Measurements from ENCODE around the gene ARL8A. TPM values are rescaled to one million over a fixed set of nuclear protein-coding genes. Genes with fewer than 3 reads are reported as not detected.
A peak's percentile ranks its signal among the peaks of the same experiment; 100 is the strongest.

The ARL8A gene
- total RNA-seq, 4 donors from 2014 or later = 34.9 to 57.5 (median 43.6) TPM

DNA sequence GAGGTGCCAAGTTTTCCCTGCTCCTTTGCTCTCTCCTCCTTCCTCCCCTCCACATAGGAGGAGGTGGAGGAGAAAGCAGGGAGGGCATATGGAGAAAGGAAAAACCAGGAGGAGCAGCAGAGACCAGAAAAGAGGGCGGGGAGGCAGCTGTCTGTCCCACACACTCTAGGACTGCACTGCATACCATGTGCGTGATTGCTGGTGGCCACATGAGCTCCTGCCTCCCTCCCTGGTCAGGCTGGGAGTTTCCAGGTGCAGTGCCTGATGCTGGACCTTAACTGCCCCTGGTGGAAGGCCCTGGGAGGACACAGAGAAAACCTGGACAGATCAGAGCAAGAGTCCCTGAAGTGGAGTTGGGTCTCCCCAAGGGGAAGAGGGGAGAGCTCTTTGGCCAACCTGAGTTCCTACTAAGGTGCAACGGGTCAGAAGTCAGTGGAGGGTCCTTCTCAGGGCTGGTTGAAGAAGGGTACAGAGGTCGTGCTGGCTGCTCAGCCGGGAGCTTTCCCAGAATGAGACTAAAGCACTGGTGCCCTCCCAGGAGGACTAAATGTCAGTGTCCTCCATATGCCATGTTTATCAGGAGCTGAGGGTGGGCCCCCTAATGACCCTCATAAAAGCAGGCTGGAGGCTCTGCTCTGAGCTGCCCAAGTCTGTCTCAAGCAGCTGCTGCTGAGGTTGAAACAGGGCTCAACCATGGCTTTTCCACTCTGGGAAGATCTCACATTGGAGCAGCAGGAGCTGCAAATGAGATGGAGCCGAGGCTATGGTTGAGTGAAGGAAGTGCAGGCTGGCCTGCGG lies 45.6 kb upstream of the ARL8A start:
- Histone ChIP-seq H3K27ac (no peak overlapping the region), H3K9me3 (no peaks in the 10 kb centered on the region), H3K4me3 (no peak overlapping the region), H3K4me1 (peaks cover 0 to 19% (median 0%) of the 10 kb centered on the region in 3 donors), H3K36me3 (no peaks in the 10 kb centered on the region), H3K27me3 (peaks cover 77% of the 10 kb centered on the region)
- ATAC-seq = no peak
- no peak for TF ChIP-seq POLR2AphosphoS5 (IDR thresholded peaks at IDR 0.05)
- TF ChIP-seq EP300 (IDR thresholded peaks at IDR 0.05) = no peak
- TF ChIP-seq, protein P1, sequence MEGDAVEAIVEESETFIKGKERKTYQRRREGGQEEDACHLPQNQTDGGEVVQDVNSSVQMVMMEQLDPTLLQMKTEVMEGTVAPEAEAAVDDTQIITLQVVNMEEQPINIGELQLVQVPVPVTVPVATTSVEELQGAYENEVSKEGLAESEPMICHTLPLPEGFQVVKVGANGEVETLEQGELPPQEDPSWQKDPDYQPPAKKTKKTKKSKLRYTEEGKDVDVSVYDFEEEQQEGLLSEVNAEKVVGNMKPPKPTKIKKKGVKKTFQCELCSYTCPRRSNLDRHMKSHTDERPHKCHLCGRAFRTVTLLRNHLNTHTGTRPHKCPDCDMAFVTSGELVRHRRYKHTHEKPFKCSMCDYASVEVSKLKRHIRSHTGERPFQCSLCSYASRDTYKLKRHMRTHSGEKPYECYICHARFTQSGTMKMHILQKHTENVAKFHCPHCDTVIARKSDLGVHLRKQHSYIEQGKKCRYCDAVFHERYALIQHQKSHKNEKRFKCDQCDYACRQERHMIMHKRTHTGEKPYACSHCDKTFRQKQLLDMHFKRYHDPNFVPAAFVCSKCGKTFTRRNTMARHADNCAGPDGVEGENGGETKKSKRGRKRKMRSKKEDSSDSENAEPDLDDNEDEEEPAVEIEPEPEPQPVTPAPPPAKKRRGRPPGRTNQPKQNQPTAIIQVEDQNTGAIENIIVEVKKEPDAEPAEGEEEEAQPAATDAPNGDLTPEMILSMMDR (IDR thresholded peaks at IDR 0.05) = no peak
- no peak for TF ChIP-seq POLR2A (IDR thresholded peaks at IDR 0.05)
- 60 to 89% methylated on average over 1 to 4 of the region's 7 CpGs for WGBS, 2 donors (ENCODE audit: low coverage in 1 of 2)

DNA sequence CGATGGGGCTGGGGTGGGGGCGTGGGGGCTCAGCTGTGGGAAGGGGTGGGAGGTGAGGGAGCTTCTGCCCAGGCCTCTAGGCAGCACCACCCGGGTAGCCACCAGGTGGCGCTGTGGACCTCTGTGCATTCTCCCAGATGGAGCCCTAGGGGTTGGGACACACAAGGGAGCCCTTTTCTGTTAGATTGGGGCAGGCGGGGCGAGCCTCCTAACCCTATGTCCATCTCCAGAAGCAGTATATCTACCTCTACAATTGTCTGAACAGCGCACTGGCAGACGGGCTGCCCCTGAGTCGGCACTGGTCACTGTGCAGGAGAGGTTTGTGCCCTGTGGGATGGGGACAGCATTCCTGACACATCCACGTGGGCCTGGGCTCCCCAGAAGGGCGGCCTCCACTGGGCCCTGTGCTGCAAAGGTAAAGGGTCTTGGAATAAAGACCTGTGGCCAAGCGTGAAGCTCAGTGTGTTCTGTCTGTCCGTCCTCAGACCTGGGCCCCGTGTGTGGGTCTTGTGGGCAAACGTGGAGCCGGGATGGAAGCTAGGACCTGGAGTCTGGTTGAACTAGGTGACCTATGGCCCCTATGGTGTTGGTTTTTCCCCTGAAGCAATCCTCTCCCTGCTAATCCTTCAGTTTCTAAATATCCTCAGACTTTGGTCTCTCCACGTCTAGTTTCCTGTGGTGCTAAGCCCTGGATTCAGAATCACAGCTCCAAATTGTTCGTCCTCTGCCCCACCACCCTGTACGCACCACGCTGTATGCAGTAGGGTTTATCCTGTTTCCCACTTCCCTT lies 44.7 kb upstream of the ARL8A start:
- 80% methylated on average over 1 to 6 of the region's 20 CpGs for WGBS, 2 donors (ENCODE audit: low coverage in 1 of 2)
- peaks cover 0 to 25% (median 2%) of the 10 kb centered on the region in 3 donors for H3K4me1 ChIP-seq
- no peaks in the 10 kb centered on the region for H3K9me3 ChIP-seq
- peak; percentile 49 for ATAC-seq
- TF ChIP-seq POLR2AphosphoS5 (IDR thresholded peaks at IDR 0.05) (no peak), POLR2A (IDR thresholded peaks at IDR 0.05) (no peak)
- TF ChIP-seq, protein P1 (IDR thresholded peaks at IDR 0.05) = peak in 3 of 4 experiments; percentile 44 to 93 (median 64)
- no peaks in the 10 kb centered on the region for H3K36me3 ChIP-seq
- H3K27ac ChIP-seq = no peak overlapping the region
- no peak overlapping the region for H3K4me3 ChIP-seq
- peaks cover 77% of the 10 kb centered on the region for H3K27me3 ChIP-seq

DNA sequence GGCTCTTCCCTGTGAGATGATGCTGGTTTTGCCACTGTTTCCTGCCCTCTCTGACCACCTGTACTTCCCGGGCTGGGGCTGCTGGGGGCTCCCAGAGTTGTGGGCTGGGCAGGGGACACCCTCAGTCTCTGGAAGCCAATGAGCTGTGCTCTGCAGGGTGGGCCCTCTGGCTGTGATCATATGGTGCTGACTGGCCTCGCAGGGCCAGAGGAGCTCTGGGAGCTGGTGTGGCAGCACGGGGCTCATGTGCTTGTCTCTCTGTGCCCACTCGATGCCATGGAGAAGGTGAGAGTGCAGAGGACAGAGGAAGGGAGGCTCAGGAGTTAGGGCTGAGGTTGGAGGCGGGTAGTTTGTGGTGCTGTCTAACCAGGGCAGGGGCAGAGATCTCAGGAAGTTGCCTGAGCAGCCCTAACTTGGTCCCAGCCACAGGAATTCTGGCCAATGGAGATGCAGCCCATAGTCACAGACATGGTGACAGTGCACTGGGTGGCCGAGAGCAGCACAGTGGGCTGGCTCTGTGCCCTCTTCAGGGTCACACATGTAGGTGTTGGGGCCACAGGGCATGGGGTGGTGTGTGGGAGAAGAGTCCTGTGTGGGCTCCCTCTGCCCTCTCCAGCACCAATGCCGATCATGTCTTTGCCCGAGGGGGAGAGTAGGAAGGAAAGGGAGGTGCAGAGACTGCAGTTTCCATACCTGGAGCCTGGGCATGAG lies 43.3 kb upstream of the ARL8A start:
- Histone ChIP-seq H3K27me3 (peaks cover 77% of the 10 kb centered on the region), H3K4me3 (no peak overlapping the region)
- 60 to 70% methylated on average over 1 to 2 of the region's 8 CpGs for WGBS, 2 donors (ENCODE audit: low coverage in 1 of 2)

DNA sequence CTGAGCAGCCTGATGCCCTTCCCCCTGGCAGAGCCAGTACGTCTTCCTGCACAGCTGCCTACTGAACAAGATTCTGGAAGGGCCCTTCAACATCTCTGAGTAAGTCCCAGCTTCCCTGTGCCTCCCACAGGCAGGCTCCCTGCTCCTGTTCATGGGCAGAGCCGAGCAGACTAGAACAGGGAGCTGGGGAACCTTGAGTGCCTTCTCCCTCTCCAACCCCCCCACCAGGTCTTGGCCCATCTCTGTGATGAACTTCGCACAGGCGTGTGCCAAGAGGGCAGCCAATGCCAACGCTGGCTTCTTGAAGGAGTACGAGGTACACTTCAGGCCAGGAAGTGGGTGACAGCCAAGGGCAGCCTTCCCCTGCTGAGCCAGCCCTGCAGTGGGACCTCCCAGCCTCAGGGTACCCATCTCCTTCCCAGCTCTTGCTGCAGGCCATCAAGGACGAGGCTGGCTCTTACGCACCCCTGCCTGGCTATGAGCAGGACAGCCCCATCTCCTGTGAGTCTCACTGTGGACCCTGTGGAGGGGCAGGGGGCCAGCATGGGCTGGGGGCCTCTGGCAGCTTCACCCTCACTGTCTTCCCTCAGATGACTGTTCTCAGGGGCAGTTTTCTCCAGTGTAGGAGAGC lies 42.6 kb upstream of the ARL8A start:
- ATAC-seq = no peak

More for the DNA sequence above, 43.3 kb upstream of the ARL8A start:
- Histone ChIP-seq H3K9me3 (no peaks in the 10 kb centered on the region), H3K36me3 (no peaks in the 10 kb centered on the region), H3K4me1 (peaks cover 0 to 11% (median 2%) of the 10 kb centered on the region in 3 donors), H3K27ac (no peak overlapping the region)
- ATAC-seq = no peak
- TF ChIP-seq EP300 (IDR thresholded peaks at IDR 0.05) (no peak), POLR2AphosphoS5 (IDR thresholded peaks at IDR 0.05) (no peak), POLR2A (IDR thresholded peaks at IDR 0.05) (no peak)
- TF ChIP-seq, protein P1 (IDR thresholded peaks at IDR 0.05) = no peak

More for the DNA sequence above, 42.6 kb upstream of the ARL8A start:
- peaks cover 76% of the 10 kb centered on the region for H3K27me3 ChIP-seq
- no peaks in the 10 kb centered on the region for H3K9me3 ChIP-seq
- TF ChIP-seq, protein P1 (IDR thresholded peaks at IDR 0.05) = no peak
- TF ChIP-seq EP300 (IDR thresholded peaks at IDR 0.05) = no peak
- TF ChIP-seq POLR2AphosphoS5 (IDR thresholded peaks at IDR 0.05) = no peak
- TF ChIP-seq POLR2A (IDR thresholded peaks at IDR 0.05) = no peak
- H3K4me3 ChIP-seq = no peak overlapping the region
- no peak overlapping the region for H3K27ac ChIP-seq
- WGBS, 2 donors (ENCODE audit: low coverage in 1 of 2) = no CpG with 5 or more reads among the region's 8 CpGs
- peaks cover 0 to 8% (median 2%) of the 10 kb centered on the region in 3 donors for H3K4me1 ChIP-seq
- H3K36me3 ChIP-seq = no peaks in the 10 kb centered on the region
